ENCODE data around the gene USP37.
A peak's percentile ranks its signal among the peaks of the same experiment; 100 is the strongest.
"Not testable (repeated sequence)": the region's sequence is repeated elsewhere in the genome, so short reads cannot be mapped to it uniquely, and the experiment has no call there.

USP37 gene

DNA sequence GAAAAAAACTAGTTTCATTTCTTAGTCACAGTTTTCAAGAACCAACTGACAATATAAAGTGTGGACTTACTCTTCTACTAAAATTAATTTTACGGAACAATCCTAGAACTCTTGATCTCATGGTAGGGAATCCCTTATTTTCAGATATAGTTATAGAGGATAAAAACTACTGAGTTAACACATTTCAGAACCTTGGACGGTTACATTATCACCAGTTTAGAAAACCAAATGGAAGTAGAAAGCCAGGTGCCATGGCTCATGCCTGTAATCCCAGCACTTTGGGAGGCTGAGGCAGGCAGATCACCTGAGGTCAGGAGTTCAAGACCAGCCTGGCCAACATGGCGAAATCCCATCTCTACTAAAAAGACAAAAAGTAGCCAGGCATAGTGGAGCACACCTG is 13.9 kb downstream of the USP37 start:
- not testable (repeated sequence) for DNase-seq

- no peak for DNase-seq
Observed at GRCh38 chr2:218547978-218548377, 20.2 kb downstream of the USP37 start.

- no peak for DNase-seq
Observed at GRCh38 chr2:218547511-218547910, 20.6 kb downstream of the USP37 start.

GRCh38 chr2:218546012-218546411 is 22.1 kb downstream of the USP37 start:
- no peak for DNase-seq

DNA sequence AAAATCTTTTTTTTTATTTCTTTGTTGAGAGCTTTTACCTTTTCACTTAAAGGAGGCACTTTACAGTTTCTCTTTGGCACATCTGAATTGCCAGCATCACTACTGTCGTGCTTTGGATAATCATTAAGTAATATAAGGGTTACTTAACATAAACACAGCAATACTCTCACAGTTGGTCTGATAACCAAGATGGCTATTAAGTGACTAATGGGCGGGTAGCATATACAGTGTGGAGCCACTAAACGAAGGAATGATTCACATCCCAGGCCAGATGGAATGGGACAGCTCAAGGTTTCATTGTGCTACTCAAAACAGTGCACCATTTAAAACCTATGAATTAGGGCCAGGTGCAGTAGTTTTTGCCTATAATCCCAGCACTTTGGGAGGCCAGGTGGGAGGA is 28.1 kb downstream of the USP37 start:
- DNase-seq = no peak

DNA sequence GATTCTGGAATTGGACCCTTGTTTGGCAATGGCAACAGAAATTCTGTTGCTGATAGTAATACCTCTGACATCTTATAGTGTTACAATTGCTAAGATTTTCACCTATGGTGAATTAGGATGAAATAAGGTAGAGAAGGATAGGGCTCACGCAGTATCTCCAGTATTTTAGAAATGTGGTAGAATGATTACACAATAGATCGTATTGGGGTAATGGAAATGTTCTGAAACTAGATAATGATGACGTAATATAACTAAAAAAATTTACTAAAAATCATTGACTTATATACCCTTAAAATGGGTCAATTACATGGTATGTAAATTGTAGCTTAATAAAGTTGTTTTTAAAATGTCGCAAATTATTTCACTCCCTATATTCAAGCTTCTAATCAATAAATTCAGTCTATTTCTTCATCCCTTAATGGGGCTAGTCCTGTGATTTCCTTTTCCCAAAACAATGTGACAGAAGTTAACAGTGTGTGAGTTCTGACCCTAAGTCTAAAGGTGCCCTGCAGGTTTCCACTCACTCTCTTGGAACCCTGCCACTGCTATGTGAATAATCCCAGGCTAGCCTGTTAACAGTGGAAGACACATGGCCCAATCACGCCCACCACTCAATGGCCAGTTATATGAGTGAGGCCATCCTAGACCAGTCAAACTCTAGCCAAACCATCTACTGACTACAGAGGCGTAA is 31.2 kb downstream of the USP37 start:
- DNase-seq = no peak

DNA sequence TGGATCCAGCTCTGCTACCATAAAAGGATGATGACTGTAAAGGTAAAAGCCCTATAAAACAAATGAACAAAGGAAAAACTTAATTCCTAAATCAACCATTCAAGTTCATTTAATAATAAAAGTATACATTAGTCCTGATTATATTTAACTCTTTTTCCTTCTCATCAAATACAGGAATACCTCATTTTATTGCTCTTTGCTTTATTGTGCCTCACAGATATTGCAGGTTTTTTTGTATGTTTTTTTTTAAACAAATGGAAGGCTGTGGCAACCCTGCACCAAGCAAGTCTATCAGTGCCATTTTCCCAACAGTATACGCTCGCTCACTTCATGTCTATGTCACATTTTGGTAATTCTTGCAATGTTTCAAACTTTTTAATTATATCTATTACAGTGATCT is 38.2 kb downstream of the USP37 start:
- DNase-seq = no peak

DNA sequence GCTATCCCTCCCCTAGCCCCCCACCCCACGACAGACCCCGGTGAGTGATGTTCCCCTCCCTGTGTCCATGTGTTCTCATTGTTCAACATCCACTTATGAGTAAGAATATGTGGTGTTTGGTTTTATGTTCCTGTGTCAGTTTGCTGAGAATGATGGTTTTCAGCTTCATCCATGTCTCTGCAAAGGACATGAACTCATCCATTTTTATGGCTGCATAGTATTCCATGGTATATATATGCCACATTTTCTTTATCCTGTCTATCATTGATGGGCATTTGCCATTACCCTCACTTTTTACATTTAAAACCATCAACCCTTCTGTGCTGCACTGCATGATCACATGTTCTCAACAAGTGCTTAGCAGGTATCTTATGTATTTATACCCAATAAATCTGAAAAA is 39.7 kb downstream of the USP37 start:
- not testable (repeated sequence) for DNase-seq

GRCh38 chr2:218523651-218524050 is 44.5 kb downstream of the USP37 start:
- DNase-seq = no peak

DNA sequence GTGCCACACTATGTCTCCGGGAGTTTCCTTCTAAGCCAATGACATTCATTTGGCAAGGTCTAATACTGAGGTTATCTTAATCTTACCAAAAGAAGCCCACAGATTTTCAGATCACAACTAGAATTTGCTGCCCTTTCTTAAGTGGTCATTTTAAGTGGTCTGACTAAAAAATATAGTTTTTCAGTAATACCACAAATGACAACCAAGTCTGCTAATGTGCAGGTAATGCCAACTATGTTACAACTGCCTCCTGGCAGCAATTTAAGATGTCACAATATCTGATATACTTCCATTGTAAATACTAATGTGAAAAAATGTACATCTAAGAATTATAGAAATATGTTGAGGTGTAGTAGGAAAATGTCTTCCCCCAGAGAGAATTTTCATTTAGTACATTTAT is 49.3 kb downstream of the USP37 start:
- no peak for DNase-seq

GRCh38 chr2:218517434-218518206 is 50.5 kb downstream of the USP37 start:
- DNase-seq = no peak

DNA sequence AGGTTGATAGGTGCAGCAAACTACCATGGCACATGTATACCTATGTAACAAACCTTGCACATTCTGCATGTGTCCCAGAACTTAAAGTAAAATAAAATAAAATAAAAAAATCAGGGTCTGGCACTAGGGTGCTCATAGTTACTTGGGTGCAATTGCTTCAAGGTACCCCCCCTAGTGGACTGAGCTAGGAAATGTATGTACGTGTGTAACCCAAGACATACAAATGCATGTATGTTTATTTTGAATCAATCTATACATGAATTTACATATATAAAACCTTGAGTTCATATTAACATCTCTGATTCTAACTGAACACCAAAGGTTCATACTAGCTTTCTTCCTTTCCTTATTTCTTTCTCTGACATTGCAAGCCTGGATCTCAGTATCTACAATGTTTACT is 51.5 kb downstream of the USP37 start:
- peak; percentile 33 for DNase-seq

DNA sequence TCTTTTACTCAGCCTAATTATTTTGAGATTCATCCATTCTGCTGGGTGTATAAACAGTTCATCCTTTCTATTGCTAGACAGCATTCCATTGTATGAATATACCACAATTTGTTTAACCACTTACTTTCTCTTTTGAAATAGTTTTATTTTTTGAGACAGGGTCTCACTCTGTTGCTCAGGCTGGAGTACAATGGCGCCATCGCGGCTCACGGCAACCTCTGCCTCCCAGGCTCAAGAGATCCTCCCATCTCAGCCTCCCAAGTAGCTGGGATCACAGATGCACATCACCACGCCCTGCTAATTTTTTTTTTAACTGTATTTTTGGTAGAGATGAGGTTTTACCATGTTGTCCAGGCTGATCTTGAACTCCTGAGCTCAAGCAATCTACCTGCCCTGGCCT is 54.5 kb downstream of the USP37 start:
- no peak for DNase-seq

DNA sequence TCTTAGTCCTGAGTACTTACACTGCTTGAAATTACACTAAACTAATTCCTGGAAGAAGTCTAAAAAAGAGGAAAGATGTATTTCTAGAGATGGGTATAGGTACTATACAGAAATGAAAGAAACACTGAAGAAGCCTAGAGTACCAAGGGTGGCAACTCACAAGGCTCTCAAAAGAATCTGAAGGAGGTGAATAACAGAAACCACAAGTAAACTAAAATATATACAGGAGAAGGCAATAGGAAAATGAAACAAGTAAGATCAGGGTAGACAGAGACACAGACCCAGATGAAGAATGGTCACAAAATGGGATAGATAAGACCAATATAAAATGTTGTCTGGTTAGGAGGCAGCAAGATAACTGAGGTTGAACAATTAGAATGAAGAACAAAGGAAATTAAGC is 59.9 kb downstream of the USP37 start:
- no peak for DNase-seq

DNA sequence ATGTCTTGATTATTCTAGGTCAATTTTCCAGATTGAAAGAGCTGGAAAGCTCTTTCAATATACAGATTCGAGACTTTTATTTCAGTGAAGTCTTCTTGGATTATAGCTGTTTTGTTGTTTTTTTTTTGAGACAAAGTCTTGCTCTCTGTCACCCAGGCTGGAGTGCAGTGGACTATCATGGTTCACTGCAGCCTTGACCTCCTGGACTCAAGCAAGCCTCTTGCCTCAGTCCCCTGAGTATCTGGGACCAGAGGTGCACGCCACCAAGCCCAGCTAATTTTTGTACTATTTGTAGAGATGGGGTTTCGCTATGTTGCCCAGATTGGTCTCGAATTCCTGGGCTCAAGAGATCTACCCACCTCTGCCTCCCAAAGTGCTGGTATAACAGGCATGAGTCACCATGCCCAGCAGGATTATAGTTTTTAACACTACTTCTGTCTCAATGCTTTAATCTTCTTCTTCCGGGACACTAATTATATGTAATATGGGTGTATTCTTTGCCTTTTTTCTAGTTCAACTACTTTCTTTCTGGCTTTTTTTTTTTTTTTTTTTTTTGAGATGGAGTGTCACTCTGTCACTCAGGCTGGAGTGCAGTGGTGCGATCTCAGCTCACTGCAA is 62.3 kb downstream of the USP37 start:
- no peak for DNase-seq

DNA sequence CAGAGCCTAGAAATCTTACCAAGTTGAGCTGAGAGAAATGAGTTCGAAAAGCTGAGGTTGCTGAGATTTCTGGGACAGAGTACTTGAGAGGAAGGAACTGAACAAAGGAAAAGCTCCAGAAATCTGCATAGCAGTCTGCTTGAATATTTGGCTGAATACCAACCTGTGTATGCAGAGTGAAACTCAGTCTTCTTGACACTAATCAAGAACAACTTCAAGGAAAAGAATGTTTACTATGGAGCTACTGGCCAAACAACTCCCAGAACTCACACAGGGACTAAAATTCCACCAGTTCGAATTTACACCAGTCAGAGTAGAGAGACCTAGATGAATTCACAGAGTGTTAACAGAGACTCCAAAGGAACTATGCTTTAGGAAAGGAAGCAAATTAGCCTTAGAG is 66.5 kb downstream of the USP37 start:
- no peak for DNase-seq

- no peak for DNase-seq
Observed at GRCh38 chr2:218500501-218501060, 67.6 kb downstream of the USP37 start.

GRCh38 chr2:218485986-218486667 is 82.0 kb downstream of the USP37 start:
- peak; percentile 14 for DNase-seq

- DNase-seq = no peak
Observed at GRCh38 chr2:218482651-218483050, 85.5 kb downstream of the USP37 start.

GRCh38 chr2:218479595-218479994 is 88.6 kb downstream of the USP37 start:
- no peak for DNase-seq

DNA sequence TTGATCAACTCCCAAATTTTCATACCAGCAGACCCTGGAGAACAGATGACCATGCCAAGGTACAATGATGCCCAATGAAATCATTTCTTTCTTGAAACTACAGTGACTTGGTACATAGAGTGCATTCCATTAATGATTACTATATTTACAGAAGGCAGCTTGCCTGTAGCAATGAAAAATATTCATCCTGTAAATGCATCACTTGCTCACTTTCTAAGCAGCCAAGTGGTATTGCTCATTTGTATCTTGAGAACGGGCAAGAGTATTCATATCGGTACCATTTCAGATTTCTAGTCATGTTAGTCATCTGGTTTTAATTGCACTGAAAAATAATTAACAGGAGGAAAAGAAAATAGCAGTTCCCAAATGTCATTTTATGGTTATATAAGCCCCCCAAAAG is 89.6 kb downstream of the USP37 start:
- no peak for DNase-seq

- no peak for DNase-seq
Observed at GRCh38 chr2:218477247-218477646, 90.9 kb downstream of the USP37 start.

DNA sequence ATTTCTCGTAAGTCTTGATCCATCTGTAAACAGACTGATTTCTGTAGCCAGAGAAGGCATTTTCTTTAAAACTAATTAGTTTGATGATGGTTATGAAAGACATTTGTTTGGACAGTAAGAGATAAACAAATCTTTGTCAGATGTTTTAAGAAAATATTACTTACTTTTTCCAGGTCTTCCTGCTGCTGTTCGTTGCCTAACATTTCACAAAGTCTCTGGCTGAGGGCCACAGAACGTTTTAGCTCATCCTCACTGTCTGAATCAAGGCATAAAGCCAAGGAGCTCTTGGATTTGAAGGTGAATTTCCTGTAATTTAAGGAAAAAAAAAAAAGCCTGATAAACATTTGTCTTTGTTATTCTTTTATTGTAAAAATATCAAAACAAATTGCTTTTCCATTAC is 91.5 kb downstream of the USP37 start:
- DNase-seq = no peak
